Activated CD4-positive, CD25-positive, alpha-beta regulatory T cell treated with anti-CD3 and anti-CD28 coated beads, Interleukin-2, amount 50 U/mL, for 24 hours (primary cell): ENCODE measurements around the gene HOXB6.

Experiments
- ATAC-seq, 2 donors: fragments of 150-1000 bp; cut with Tn5 transposase; one replicate each; pipeline ENCODE4 v1.10.0; 2021; ENCODE audit warnings: mild to moderate bottlenecking in 1 of 2, moderate library complexity in 1 of 2

Gene HOXB6

DNA sequence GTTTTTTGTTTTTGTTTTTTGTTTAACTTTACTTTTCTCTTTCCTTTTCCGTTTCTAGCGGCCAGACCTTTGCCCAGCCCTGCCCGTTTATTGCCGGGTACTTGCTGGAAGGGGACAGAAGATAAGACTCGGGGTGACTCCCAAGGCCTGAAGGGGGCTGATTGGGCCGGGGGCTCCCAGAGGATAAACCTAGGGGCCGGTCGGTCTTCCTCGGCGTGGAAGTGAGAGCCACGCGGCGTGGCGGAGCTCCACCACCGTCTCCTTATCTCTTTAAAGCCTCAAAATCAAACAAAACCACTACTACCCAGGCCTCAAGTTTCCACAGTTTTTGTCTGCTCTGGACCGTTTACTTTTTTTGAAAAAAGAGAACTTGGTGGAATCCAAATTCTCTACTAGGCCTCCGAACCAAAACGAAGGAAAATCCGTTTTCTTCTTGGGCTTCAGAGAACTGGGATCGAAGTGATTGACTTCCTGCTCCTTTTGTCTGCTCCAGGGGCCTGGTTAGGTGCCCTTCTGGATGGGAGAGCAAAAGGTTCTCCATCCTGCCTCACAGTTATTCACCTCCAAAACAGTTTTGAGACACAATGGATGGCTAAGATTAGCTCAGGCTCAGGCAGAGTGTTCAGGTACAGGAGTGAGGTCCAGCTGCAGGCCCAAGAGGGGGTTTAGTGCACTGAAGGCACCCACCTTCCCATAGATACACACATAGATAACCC is 29.9 kb upstream of the HOXB6 start:
- ATAC-seq, result no peak

DNA sequence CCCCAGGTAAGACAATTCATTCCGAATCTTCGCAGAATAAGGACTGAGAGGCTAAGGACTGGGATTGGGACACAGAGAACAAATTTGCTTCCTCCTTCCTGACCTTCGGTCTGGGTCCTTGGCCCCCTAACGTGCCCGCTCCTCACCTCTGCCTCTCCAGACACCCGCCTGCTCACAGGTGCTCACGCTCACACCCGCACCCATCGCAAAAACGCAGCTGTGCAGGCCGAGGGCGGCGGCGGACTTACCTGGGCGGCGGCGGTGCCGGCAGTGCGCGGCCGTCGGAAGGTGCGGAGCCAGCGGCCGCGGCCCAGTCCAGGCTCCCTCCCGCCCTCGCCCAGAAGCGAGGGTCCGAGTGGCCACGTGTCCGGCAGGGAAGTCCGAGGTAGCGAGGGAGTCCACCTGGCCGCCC is 28.5 kb upstream of the HOXB6 start:
- no peak for ATAC-seq

GRCh38 chr17:48632579-48633265 is 27.9 kb upstream of the HOXB6 start:
- ATAC-seq, result no peak

DNA sequence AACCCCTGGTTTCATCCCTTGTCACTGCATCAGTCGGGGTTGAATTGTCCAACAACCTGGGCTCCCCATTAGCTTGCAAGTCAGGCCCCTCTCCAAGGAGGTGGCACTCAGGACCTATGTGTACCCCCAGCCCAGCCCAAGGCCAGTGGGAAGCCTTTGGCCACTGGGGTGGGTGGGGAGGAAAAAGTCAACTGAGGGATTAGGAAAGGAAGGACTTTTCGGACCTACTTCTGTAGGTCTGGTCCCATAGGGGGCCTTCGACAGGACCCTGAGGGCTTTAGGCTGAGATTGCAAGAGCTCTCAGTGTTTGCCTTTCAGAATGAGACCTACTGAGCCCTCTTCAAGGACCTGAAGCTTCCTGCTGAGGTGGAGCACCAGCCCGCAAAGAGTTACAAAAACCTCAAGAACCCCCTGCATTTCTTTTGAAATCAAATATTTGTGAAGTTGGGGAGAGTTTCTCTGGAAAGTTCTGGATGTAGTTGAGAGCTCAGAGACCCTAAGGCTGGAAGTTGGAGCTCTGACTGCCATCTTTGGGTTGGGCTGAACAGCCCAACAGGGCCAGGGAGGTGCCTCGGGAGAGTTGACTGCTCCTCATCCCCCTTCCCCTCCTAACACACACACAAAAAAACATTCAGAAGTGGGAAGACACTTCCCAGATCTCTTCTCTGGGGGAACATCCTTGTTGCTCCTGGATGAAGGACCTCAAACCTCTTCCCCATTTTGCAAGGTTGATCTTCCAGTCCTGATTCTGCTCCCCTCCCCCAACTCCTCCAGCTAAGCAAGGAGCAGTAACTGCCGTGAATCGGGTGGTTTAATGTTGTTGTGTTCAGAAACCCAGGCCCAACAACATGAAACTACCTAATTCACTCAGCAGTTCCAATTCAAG is 27.1 kb upstream of the HOXB6 start:
- no peak for ATAC-seq

DNA sequence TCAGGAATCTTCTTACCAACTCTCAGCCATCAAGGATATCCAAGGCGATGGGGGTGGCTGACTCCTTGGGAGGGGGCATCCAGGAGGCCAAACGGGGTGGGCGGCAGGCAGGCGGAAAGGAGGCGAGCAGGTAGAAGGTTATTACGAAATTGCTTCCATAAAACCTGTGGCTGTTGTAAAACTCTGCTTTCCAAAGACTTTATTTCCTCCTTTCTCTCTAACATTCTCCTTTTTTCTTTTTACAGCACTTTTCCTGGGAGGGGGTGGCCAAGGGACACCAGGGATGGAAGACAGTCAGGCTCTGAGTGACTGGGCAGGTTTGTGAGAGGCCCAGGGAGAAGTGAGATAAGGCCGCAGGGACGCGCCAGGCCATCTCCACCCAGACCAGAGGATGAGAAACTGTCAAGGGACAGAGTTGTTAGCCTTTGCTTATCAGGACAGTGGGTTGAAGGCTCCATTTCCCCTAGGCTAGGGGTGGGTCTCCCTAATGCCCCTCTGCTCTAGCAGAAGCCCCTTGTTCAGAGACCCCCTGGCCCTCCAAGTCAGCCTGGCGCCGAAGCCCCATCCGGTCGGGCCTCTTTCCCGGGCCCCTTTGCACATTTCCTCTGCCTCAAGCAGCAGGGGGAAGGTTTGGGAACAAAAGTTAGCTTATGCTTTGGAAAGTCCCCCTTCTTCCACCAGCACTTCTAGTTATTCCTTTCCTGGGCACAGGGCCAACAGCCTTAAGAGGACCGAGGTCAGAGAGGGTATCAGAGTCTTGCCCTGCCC is 26.3 kb upstream of the HOXB6 start:
- ATAC-seq, result no peak

DNA sequence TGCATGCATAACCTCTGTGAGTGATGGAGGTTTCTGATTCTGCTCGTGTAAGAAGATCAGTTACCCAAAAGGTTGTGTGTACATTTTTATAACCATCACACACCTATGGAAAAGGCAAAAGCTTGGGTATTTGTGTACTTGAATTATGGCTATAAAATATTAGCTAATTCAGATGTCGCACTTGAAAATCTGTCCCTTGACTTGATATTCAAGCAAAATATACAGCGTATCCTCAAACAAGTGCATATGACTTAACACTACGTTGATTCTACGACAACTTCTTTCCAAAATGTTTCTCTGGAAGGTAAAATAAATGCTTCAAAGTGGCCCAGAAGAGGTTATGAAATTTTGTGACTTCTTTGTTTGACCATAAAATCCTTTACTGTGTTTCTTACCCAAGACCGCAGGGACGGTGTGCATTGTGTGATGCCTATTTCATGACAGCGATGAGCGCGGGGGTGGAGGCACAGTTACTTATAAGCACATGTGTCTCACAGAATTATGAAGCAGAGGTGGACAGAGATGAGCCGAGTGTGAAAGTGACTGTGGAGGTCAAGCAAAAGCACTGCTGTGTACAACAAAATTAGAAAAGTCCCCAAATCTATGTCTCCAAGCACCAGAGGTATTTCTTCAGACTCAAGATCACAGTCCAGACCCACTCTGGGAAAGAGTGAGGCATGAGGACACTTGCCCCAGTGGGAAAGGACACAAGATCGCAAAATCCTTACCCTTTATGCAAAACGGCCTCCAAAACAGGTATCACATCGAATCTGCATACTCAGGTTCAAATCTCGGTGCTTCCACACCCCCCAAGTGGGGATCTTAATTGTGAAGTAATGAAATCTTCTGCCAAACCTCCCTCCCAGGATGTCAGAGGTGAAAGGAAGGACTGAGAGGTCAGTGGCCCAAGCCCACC is 25.5 kb upstream of the HOXB6 start:
- ATAC-seq, result no peak

GRCh38 chr17:48629411-48629759 is 24.6 kb upstream of the HOXB6 start:
- ATAC-seq, result no peak

DNA sequence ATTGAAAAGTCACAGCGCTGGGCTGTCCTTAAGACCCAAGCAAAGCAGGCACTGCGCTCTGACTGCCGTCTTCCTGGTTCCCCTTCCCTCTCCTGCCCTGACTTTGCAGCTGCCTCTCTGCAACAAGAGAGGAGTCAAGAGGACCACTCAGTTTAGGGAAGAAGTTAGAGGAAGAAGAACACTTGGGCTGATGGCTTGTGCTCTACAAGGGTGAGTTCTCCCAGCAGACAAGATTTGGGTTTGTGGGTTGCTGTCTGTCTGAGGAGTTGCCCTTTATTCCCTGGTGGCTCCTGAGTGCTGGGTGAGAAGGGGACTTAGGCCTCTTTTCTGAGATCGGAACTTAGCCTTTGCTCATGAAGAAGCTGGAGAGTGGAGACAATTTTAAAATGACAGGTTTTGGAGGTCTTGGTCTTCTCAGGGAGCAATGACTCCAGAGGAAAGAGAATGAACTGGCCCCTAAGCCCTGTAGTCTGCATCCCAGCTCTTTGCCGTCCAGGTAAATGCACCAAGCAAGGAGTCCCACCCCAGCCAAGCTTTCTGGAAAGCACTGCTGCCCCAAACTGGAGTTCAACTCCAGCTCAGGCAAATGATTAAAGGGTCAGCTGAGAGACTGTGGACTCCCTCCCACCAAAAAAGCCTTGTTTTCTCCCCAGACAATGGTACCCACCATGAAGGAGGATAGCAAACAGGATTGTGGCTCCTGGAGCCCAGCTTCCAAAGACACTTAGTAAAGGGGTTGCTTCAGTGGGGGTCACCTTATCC is 24.0 kb upstream of the HOXB6 start:
- no peak for ATAC-seq

- no peak for ATAC-seq
These were observed 23.1 kb upstream of the HOXB6 start for GRCh38 chr17:48627623-48628521.

GRCh38 chr17:48627118-48627597 is 22.4 kb upstream of the HOXB6 start:
- no peak for ATAC-seq

- peak; percentile 58 to 61 for ATAC-seq
These were observed 21.7 kb upstream of the HOXB6 start, which contains the start of gene HOXB9 for GRCh38 chr17:48626245-48627117. TSS of gene HOXB9 (minus strand) at chr17:48626358. CDS start at chr17:48626269, 89 bp downstream.

DNA sequence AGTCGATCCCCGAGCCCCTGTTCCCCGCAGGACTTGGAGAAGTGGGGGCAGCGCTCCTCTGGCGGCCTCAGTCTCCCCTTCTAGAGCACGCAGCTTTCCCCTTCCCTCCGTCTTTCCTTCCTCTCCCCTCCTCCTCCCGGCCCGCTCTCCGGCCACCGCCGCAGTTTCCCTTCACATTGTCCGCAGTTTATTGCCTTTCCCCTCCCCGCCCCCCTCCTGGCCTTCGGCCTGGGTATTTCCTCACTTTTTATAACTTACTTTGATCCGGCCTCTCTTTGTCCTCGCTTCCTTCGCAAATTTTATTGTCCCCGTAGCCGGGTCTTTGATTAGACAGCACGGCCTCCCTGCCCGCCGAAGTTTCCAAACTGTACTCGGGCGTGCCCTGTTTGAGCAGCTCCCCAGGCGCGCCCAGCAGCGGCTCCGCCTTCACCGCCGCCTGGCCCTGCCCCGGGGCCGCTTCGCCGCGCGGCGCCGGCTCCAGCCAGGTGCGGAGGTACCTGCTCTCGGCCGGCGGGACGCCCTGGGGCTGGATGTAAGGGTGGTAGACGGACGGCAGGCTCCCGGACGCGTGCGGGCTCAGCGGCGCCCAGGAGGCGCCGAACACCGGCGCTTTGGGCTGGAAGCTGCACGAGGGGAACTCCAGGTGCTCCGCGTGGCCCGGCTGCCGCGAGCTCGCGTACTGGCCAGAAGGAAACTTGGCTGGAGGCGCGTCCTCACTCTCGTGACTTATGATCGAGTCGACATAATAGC is 20.9 kb upstream of the HOXB6 start:
- ATAC-seq, result peak; percentile 76 to 78

- no peak for ATAC-seq
These were observed 20.0 kb upstream of the HOXB6 start for GRCh38 chr17:48624544-48625494.

DNA sequence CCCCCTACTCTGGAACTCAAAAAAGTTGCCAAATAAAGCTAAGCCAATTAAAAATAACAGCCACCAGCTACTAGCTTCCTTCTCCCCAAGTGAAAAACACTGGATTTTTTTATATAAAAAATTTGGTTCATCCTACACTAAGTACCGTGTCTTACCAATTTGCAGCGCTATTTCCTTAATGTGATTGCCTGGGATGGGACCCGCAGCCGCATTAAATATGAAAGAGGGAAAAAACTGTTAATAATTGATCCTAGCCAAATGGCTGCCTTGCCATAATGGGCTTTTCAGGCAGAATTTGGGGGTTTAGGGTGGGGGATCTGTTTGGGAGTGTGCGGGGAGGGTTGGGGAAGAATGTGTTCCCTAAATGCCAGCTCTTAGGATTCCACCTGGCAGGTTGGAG is 19.3 kb upstream of the HOXB6 start:
- ATAC-seq, result no peak

- no peak for ATAC-seq
These were observed 18.8 kb upstream of the HOXB6 start for GRCh38 chr17:48623583-48623982.

GRCh38 chr17:48622857-48623256 is 18.1 kb upstream of the HOXB6 start:
- no peak for ATAC-seq
